PC-3 (cell line): Measurements from ENCODE around the gene RHEBL1. TPM values are rescaled to one million over a fixed set of nuclear protein-coding genes. Genes with fewer than 3 reads are reported as not detected.

Experiments used
- ATAC-seq: fragments of 200-7000 bp; cut with Tn5 transposase; 2 replicates; pipeline ENCODE4 v1.9.1; 2020; ENCODE audit warnings: mild to moderate bottlenecking, moderate library complexity
- BruUV-seq: library from RNA; stranded (reverse); fragments of 400-500 nt; replicated peaks from 2 replicates; lab custom pipeline; 2021; lab: Mats Ljungman, UMichigan
- CTCF ChIA-PET: fragments of 300-600 bp; sonication (Branson Sonifier 250); formaldehyde crosslinking; loops from one replicate; lab custom pipeline; 2022; ENCODE audit warnings: antibody characterized with exemption; lab: Charles Lee
- POLR2A ChIA-PET: fragments of 300-600 bp; sonication (Branson Sonifier 250); formaldehyde crosslinking; loops from one replicate; lab custom pipeline; 2022; ENCODE audit warnings: antibody characterized with exemption; ENCODE audit not compliant: unreplicated experiment; lab: Charles Lee
- DNase-seq: peaks from one replicate; pipeline ENCODE4 v3.0.0-alpha.2; 2015
- H2AFZ ChIP-seq: fragments of 300-600 bp; sonication (generic); 2 replicates; pipeline ENCODE4 v1.6.0; 2016; ENCODE audit warnings: antibody characterized with exemption, low read length
- H3F3A ChIP-seq: fragments of 300-600 bp; sonication (generic); one replicate; pipeline ENCODE4 v1.6.0; 2017; ENCODE audit warnings: antibody characterized with exemption, low read length, control low read depth, mild to moderate bottlenecking; ENCODE audit not compliant: unreplicated experiment
- H3K27ac ChIP-seq: fragments of 300-600 bp; sonication (generic); 2 replicates; pipeline ENCODE4 v1.5.1; 2016; ENCODE audit warnings: mild to moderate bottlenecking, low read length
- H3K27me3 ChIP-seq: fragments of 300-600 bp; sonication (generic); 2 replicates; pipeline ENCODE4 v1.6.1; 2016; ENCODE audit warnings: low read length, mixed read lengths
- H3K36me3 ChIP-seq: fragments of 300-600 bp; sonication (generic); 2 replicates; pipeline ENCODE4 v1.6.1; 2016; ENCODE audit warnings: low read depth, mixed run types, low read length, mixed read lengths
- H3K4me1 ChIP-seq: fragments of 300-600 bp; sonication (generic); 2 replicates; pipeline ENCODE4 v1.5.1; 2016; ENCODE audit warnings: low read length; ENCODE audit not compliant: insufficient read depth
- H3K4me2 ChIP-seq: fragments of 300-600 bp; sonication (generic); 2 replicates; pipeline ENCODE4 v1.6.0; 2016; ENCODE audit warnings: low read length
- H3K4me3 ChIP-seq: fragments of 300-600 bp; sonication (generic); 2 replicates; pipeline ENCODE4 v1.5.1; 2016; ENCODE audit warnings: mild to moderate bottlenecking, low read length, mixed read lengths
- H3K79me2 ChIP-seq: fragments of 300-600 bp; sonication (generic); 2 replicates; pipeline ENCODE4 v1.6.1; 2017; ENCODE audit warnings: low read length, mixed read lengths
- H3K9ac ChIP-seq: fragments of 300-600 bp; sonication (generic); 2 replicates; pipeline ENCODE4 v1.6.0; 2016; ENCODE audit warnings: mild to moderate bottlenecking, low read length
- H3K9me2 ChIP-seq: fragments of 300-600 bp; sonication (generic); replicated peaks from 2 replicates; pipeline ENCODE4 v1.6.1; 2016; ENCODE audit warnings: mixed run types, low read length, mixed read lengths
- H3K9me3 ChIP-seq: fragments of 300-600 bp; sonication (generic); 2 replicates; pipeline ENCODE4 v1.6.1; 2016; ENCODE audit warnings: low read length, mixed read lengths
- H4K20me1 ChIP-seq: fragments of 300-600 bp; sonication (generic); 2 replicates; pipeline ENCODE4 v1.6.1; 2016; ENCODE audit warnings: low read length, mixed read lengths
- CTCF ChIP-seq: fragments of 300-600 bp; sonication (generic); conservative IDR thresholded peaks from 2 replicates; pipeline ENCODE4 v1.5.1; 2017; ENCODE audit warnings: antibody characterized with exemption, low read depth, mild to moderate bottlenecking, low read length
- EZH2 ChIP-seq: fragments of 300-600 bp; sonication (generic); IDR thresholded peaks from one replicate; pipeline ENCODE4 v1.6.1; 2017; ENCODE audit warnings: antibody characterized with exemption, mild to moderate bottlenecking, low read length; ENCODE audit not compliant: unreplicated experiment
- EZH2phosphoT487 ChIP-seq: fragments of 300-600 bp; sonication (generic); IDR thresholded peaks from 2 replicates; pipeline ENCODE4 v1.6.1; 2018; ENCODE audit warnings: mild to moderate bottlenecking, antibody characterized with exemption, low read length, borderline replicate concordance
- intact Hi-C: fragments of 100-400 bp; cut with micrococcal nuclease; formaldehyde crosslinking; loops from 2 replicates; pipeline ENCODE4 v1.9.0; 2023
- total RNA-seq: library from RNA; depleted of rRNA; stranded (reverse); fragments of >200 nt; gene quantifications from 2 replicates; pipeline ENCODE4 v1.2.3, GENCODE V29; 2014

Gene RHEBL1
- total RNA-seq, 1 experiment from 2014 or later, result 5.0 TPM

- peaks cover 30% of the 10 kb centered on the region for H3K4me1 ChIP-seq
- intact Hi-C loops, result no loop called here
- BruUV-seq, result no TSS peak
- DNase-seq, result no peak
- H3K9ac ChIP-seq, result no peak overlapping the region
- POLR2A ChIA-PET, result no interaction called here
- H3K79me2 ChIP-seq, result peaks cover 60% of the 10 kb centered on the region
- H4K20me1 ChIP-seq, result peaks cover 65% of the 10 kb centered on the region
- no peaks in the 10 kb centered on the region for H3K9me2 ChIP-seq
- H3K4me3 ChIP-seq, result no peak overlapping the region
- TF ChIP-seq EZH2phosphoT487, result no peak
- H3K9me3 ChIP-seq, result no peaks in the 10 kb centered on the region
- no peaks in the 10 kb centered on the region for H3F3A ChIP-seq
- CTCF ChIA-PET, result no interaction called here
- no peak overlapping the region for H3K4me2 ChIP-seq
- no peak overlapping the region for H2AFZ ChIP-seq
- H3K36me3 ChIP-seq, result peaks cover 57% of the 10 kb centered on the region
- H3K27ac ChIP-seq, result no peak overlapping the region
- no peaks in the 10 kb centered on the region for H3K27me3 ChIP-seq
- no peak for ATAC-seq
Measured at GRCh38 chr12:49054096-49054495, 15.7 kb downstream of the RHEBL1 start.

GRCh38 chr12:49052451-49053208 is 17.1 kb downstream of the RHEBL1 start:
- H3K9ac ChIP-seq, result no peak overlapping the region
- BruUV-seq, result TSS peak; percentile 7
- no peaks in the 10 kb centered on the region for H3K27me3 ChIP-seq
- peaks cover 72% of the 10 kb centered on the region for H3K36me3 ChIP-seq
- CTCF ChIA-PET, result no interaction called here
- H3K9me3 ChIP-seq, result no peaks in the 10 kb centered on the region
- POLR2A ChIA-PET, result no interaction called here
- H3K4me3 ChIP-seq, result no peak overlapping the region
- peaks cover 50% of the 10 kb centered on the region for H4K20me1 ChIP-seq
- no peak overlapping the region for H3K27ac ChIP-seq
- no peak overlapping the region for H2AFZ ChIP-seq
- no peak for TF ChIP-seq EZH2phosphoT487
- TF ChIP-seq CTCF, result no peak
- no peak for TF ChIP-seq EZH2
- peaks cover 26% of the 10 kb centered on the region for H3K4me1 ChIP-seq
- ATAC-seq (no peak), DNase-seq (no peak)
- H3K79me2 ChIP-seq, result peaks cover 46% of the 10 kb centered on the region
- intact Hi-C loops, result no loop called here
- no peak overlapping the region for H3K4me2 ChIP-seq
- no peaks in the 10 kb centered on the region for H3K9me2 ChIP-seq
- no peaks in the 10 kb centered on the region for H3F3A ChIP-seq

- ChIA-PET CTCF (no interaction called here), POLR2A (no interaction called here)
- intact Hi-C loops, result no loop called here
- no peaks in the 10 kb centered on the region for H3F3A ChIP-seq
- H3K9ac ChIP-seq, result no peak overlapping the region
- no peak overlapping the region for H2AFZ ChIP-seq
- no peaks in the 10 kb centered on the region for H3K9me3 ChIP-seq
- peaks cover 72% of the 10 kb centered on the region for H3K36me3 ChIP-seq
- peaks cover 38% of the 10 kb centered on the region for H3K79me2 ChIP-seq
- ATAC-seq, result no peak
- H3K4me2 ChIP-seq, result no peak overlapping the region
- no peaks in the 10 kb centered on the region for H3K9me2 ChIP-seq
- TF ChIP-seq CTCF (no peak), EZH2phosphoT487 (no peak), EZH2 (no peak)
- H4K20me1 ChIP-seq, result peaks cover 43% of the 10 kb centered on the region
- H3K27me3 ChIP-seq, result no peaks in the 10 kb centered on the region
- no peak overlapping the region for H3K4me3 ChIP-seq
- H3K4me1 ChIP-seq, result peaks cover 18% of the 10 kb centered on the region
- no peak for DNase-seq
- H3K27ac ChIP-seq, result no peak overlapping the region
- no TSS peak for BruUV-seq
Measured at GRCh38 chr12:49051777-49052438, 17.9 kb downstream of the RHEBL1 start.
